Lower lobe of right lung (tissue), 2 donors: ENCODE results near the gene MTERF4. TPM values are rescaled to one million over a fixed set of nuclear protein-coding genes. Genes with fewer than 3 reads are reported as not detected.

Experiments
- ATAC-seq, 2 donors: fragments of 200-7000 bp; cut with Tn5 transposase; one replicate each; pipeline ENCODE4 v1.9.1; 2020 to 2022; ENCODE audit warnings: mild to moderate bottlenecking in 2 of 2, moderate library complexity in 2 of 2
- DNase-seq: peaks from one replicate; pipeline ENCODE4 v3.0.0-alpha.2; 2020
- H3K27ac ChIP-seq: fragments of 200-600 bp; one replicate; pipeline ENCODE4 v1.8.0; 2022
- H3K27me3 ChIP-seq: fragments of 200-600 bp; one replicate; pipeline ENCODE4 v1.8.0; 2022; ENCODE audit warnings: low read depth
- H3K36me3 ChIP-seq: fragments of 200-600 bp; one replicate; pipeline ENCODE4 v1.8.0; 2022; ENCODE audit warnings: mild to moderate bottlenecking
- H3K4me1 ChIP-seq: fragments of 200-600 bp; one replicate; pipeline ENCODE4 v1.8.0; 2022
- H3K4me3 ChIP-seq: fragments of 200-600 bp; one replicate; pipeline ENCODE4 v1.8.0; 2022; ENCODE audit warnings: mild to moderate bottlenecking
- H3K9me3 ChIP-seq: fragments of 200-600 bp; one replicate; pipeline ENCODE4 v1.8.0; 2022
- CTCF ChIP-seq: fragments of 200-600 bp; IDR thresholded peaks from one replicate; pipeline ENCODE4 v1.8.0; 2022; ENCODE audit warnings: antibody characterized with exemption, mild to moderate bottlenecking
- intact Hi-C: fragments of 100-400 bp; cut with DNase I; formaldehyde crosslinking; loops from one replicate; pipeline ENCODE4 v1.11.0; 2022
- total RNA-seq: library from RNA; stranded (reverse); fragmentation: NEBNext Ultra II Directional; extraction: Animal tissue kit (Norgen Biotek cat#: 25700); gene quantifications from one replicate; pipeline ENCODE4 v1.2.1, GENCODE V29; 2021
- donor health status: DM: no; HTN: yes; CAD: no; lungs with severe emphysema.

The MTERF4 gene
- total RNA-seq, 1 donor from 2014 or later, result 32.0 TPM

- ATAC-seq (peak; percentile 9 to 25), DNase-seq (no peak)
- Histone ChIP-seq H3K27me3 (no peaks in the 10 kb centered on the region), H3K4me1 (no peaks in the 10 kb centered on the region), H3K4me3 (no peak overlapping the region), H3K27ac (no peak overlapping the region), H3K36me3 (peaks cover 62% of the 10 kb centered on the region), H3K9me3 (no peaks in the 10 kb centered on the region)
- intact Hi-C loops, result no loop called here
- no peak for TF ChIP-seq CTCF
Observed at GRCh38 chr2:241074065-241074818, 27.8 kb downstream of the MTERF4 start.

GRCh38 chr2:241073166-241074064 is 28.7 kb downstream of the MTERF4 start:
- no peak overlapping the region for H3K27ac ChIP-seq
- H3K27me3 ChIP-seq, result no peaks in the 10 kb centered on the region
- intact Hi-C loops, result no loop called here
- no peak for DNase-seq
- H3K9me3 ChIP-seq, result no peaks in the 10 kb centered on the region
- H3K4me1 ChIP-seq, result no peaks in the 10 kb centered on the region
- H3K4me3 ChIP-seq, result no peak overlapping the region
- no peak for ATAC-seq
- no peak for TF ChIP-seq CTCF
- H3K36me3 ChIP-seq, result peaks cover 71% of the 10 kb centered on the region

DNA sequence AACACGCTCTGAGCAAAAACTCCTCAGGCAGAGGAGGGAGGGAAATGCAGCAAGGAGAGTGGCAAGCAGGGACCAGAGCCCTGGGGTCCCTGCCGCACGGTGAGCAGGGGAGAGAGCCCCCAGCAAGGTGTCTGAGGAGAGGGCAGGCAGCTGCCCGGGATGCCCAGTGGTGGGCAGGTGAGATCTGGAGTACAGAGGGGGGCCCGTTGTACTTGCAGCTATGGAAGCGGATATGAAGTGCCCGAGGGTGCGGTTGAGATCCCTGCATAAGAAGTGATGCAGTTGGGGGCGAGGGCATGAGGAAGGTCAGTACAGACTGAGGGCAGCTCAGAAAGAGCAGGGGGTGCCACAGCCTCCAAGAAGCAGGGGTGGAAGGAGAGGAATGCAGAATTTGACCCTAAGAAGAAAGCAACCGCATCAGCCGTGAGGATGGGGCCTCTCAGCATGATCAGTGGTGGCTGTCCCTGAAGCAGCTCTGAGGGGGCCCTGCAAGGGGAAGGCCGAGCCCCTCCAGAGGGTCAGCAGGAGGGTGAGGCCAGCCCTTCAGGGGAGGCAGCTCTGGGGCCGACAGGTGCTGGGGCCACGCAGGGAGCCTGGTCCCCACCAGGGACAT is 29.4 kb downstream of the MTERF4 start:
- ATAC-seq, result no peak
- no peak for TF ChIP-seq CTCF

DNA sequence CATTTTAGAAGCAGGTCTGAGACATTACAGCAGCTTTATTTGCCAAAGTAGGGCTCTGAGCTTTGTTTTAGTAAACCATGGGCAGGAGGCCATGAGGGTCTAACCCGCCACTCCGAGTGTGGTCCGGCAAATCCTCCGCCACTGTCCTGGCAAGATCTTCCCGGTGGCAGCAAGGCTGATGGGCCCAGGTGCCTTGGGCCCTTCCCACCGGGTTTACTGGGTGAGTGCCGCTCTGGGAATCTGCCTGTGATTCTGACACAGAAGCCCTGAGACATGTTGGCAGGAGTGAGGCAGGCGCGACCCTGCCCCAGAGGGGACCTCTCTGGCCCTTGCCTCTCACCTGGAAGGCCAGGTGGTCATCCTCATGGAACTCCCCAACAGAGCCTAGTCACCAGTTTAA is 29.9 kb downstream of the MTERF4 start:
- ATAC-seq (no peak), DNase-seq (no peak)
- peaks cover 83% of the 10 kb centered on the region for H3K36me3 ChIP-seq
- no peaks in the 10 kb centered on the region for H3K27me3 ChIP-seq
- H3K4me1 ChIP-seq, result no peaks in the 10 kb centered on the region
- no peak overlapping the region for H3K27ac ChIP-seq
- no peak for TF ChIP-seq CTCF
- intact Hi-C loops, result no loop called here
- no peaks in the 10 kb centered on the region for H3K9me3 ChIP-seq
- no peak overlapping the region for H3K4me3 ChIP-seq

More for the DNA sequence above, 29.4 kb downstream of the MTERF4 start:
- intact Hi-C loops, result no loop called here
- no peaks in the 10 kb centered on the region for H3K4me1 ChIP-seq
- no peak overlapping the region for H3K4me3 ChIP-seq
- no peaks in the 10 kb centered on the region for H3K9me3 ChIP-seq
- H3K27me3 ChIP-seq, result no peaks in the 10 kb centered on the region
- no peak overlapping the region for H3K27ac ChIP-seq
- peaks cover 78% of the 10 kb centered on the region for H3K36me3 ChIP-seq
- no peak for DNase-seq

DNA sequence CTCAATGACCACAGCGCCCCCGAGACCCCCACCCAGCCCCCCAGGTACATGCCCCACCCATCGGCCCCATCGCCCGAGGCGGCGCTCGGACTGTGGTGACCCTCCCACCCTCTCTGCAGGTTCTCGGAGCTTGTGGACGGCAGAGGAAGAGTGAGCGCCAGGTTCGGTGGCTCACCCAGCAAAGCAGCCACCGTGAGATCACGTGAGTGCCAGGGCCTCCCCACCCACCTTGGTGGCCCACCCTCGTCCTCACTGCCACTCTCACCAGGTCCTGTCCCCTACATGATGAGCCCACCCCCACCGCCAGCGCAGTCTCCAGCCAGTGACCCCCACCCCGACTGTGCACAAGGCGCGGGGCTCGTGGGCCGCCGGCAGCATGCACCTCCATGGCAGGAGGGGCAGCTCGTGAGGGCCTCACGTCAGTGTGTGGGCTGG is 30.4 kb downstream of the MTERF4 start:
- H3K36me3 ChIP-seq, result peaks cover 88% of the 10 kb centered on the region

More for the DNA sequence above, 30.4 kb downstream of the MTERF4 start:
- no peak for TF ChIP-seq CTCF
- H3K27me3 ChIP-seq, result no peaks in the 10 kb centered on the region
- no peak overlapping the region for H3K27ac ChIP-seq
- no peaks in the 10 kb centered on the region for H3K4me1 ChIP-seq
- H3K4me3 ChIP-seq, result no peak overlapping the region
- DNase-seq (no peak), ATAC-seq (no peak)
- intact Hi-C loops, result no loop called here
- no peaks in the 10 kb centered on the region for H3K9me3 ChIP-seq
